Measurements from ENCODE around the gene HOXD13.

Gene HOXD13

DNA sequence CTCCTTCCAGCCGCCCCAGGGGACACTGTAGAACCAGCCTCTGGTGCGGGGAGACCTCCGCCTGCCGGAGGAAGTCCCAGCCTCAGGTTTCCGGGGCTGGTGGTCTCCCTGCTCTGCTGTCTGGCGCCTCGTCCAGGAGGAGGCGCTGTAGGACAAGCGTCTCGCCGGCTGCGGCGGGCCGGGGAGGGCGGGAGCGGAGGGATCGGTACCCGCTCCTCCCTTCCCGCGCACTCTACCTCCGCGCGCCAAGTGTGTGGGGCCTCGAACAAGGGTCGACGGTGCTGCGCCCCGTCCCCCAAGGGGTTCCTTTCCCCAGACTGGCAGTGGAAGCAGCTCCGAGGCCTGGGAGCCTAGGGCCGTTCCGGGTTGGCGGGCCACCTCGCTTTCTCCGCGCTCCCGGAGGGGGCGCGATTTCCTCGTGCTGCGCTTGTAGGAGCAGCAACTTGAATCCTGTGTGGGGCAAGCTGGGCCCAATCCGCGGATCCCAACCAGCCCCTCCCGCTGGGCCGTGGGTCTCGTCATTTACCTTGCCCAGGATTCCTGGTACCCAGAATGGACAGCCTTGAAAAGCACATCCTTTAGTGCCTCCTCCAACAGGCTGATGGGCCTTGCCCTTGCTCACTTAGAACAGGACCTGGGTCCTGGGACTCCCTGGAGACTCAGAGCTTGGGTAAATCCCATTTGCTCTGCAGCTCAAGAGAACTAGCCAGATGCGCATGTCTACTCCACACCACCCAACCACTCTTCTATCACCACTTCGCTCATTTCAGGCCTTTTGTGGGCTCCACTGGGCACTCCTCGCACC, 48.2 kb downstream of the HOXD13 start:
- no peak overlapping the region for H3K27ac ChIP-seq
- DNase-seq (ENCODE audit: low read depth, low spot score): no peak

DNA sequence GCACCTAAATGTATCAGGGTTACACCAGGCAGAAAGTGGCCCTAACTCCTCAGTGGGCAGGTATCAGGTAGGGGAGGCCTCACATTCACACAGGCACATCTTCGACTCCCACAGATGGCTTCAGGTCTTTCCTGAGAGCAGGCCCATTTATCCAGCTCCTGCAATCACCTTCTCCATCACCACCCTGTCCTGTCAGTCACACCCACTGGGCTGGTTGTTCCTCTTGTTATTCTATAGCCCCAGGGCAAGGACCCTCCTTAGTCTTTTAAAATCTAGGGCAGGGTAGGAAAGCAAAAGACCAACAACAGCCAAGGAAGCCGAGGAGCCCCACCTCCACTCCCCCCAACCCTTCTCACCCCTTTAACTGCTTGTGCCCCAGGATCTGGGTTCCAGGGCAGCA, 49.8 kb downstream of the HOXD13 start:
- no peak for DNase-seq (ENCODE audit: low read depth, low spot score)
- no peak overlapping the region for H3K27ac ChIP-seq
